Ishikawa (cell line): ENCODE results near the gene DCAKD.

Source experiments
- CEBPB ChIP-seq: IDR thresholded peaks from 2 replicates; pipeline ENCODE4 v1.6.1; 2012
- CREB1 ChIP-seq: IDR thresholded peaks from 2 replicates; pipeline ENCODE4 v1.6.1; 2012; ENCODE audit warnings: low read depth
- EGR1 ChIP-seq: IDR thresholded peaks from 2 replicates; pipeline ENCODE4 v1.6.1; 2012
- EP300 ChIP-seq: IDR thresholded peaks from 2 replicates; pipeline ENCODE4 v1.6.1; 2012; ENCODE audit warnings: borderline replicate concordance
- FOXM1 ChIP-seq: IDR thresholded peaks from 2 replicates; pipeline ENCODE4 v1.6.1; 2012; ENCODE audit warnings: low read depth, borderline replicate concordance
- MAX ChIP-seq: IDR thresholded peaks from 2 replicates; pipeline ENCODE4 v1.6.1; 2012
- NFIC ChIP-seq: IDR thresholded peaks from 2 replicates; pipeline ENCODE4 v1.6.1; 2012
- RAD21 ChIP-seq: IDR thresholded peaks from 2 replicates; pipeline ENCODE4 v1.6.1; 2012; ENCODE audit warnings: low read depth
- TAF1 ChIP-seq: IDR thresholded peaks from 2 replicates; pipeline ENCODE4 v1.6.1; 2012; ENCODE audit warnings: low read depth, mild to moderate bottlenecking
- TCF12 ChIP-seq: IDR thresholded peaks from 2 replicates; pipeline ENCODE4 v1.6.1; 2012; ENCODE audit warnings: low read depth
- TEAD4 ChIP-seq: IDR thresholded peaks from 2 replicates; pipeline ENCODE4 v1.6.1; 2012
- YY1 ChIP-seq: IDR thresholded peaks from 2 replicates; pipeline ENCODE4 v1.6.1; 2012; ENCODE audit warnings: low read depth
- ZBTB7A ChIP-seq: IDR thresholded peaks from 2 replicates; pipeline ENCODE4 v1.6.1; 2012; ENCODE audit warnings: low read depth
- TF ChIP-seq, protein P1 (sequence below): IDR thresholded peaks from 2 replicates; pipeline ENCODE4 v1.6.1; 2012; ENCODE audit warnings: low read depth, mild to moderate bottlenecking
- TF ChIP-seq, protein P2 (sequence below): IDR thresholded peaks from 2 replicates; pipeline ENCODE4 v1.6.1; 2012

The DCAKD gene

GRCh38 chr17:44998646-44999045 is 52.8 kb downstream of the DCAKD start:
- TF ChIP-seq EP300 (no peak), TEAD4 (no peak), FOXM1 (no peak), CREB1 (no peak), TAF1 (no peak), NFIC (no peak), TCF12 (no peak), MAX (no peak)
- TF ChIP-seq, protein P1, sequence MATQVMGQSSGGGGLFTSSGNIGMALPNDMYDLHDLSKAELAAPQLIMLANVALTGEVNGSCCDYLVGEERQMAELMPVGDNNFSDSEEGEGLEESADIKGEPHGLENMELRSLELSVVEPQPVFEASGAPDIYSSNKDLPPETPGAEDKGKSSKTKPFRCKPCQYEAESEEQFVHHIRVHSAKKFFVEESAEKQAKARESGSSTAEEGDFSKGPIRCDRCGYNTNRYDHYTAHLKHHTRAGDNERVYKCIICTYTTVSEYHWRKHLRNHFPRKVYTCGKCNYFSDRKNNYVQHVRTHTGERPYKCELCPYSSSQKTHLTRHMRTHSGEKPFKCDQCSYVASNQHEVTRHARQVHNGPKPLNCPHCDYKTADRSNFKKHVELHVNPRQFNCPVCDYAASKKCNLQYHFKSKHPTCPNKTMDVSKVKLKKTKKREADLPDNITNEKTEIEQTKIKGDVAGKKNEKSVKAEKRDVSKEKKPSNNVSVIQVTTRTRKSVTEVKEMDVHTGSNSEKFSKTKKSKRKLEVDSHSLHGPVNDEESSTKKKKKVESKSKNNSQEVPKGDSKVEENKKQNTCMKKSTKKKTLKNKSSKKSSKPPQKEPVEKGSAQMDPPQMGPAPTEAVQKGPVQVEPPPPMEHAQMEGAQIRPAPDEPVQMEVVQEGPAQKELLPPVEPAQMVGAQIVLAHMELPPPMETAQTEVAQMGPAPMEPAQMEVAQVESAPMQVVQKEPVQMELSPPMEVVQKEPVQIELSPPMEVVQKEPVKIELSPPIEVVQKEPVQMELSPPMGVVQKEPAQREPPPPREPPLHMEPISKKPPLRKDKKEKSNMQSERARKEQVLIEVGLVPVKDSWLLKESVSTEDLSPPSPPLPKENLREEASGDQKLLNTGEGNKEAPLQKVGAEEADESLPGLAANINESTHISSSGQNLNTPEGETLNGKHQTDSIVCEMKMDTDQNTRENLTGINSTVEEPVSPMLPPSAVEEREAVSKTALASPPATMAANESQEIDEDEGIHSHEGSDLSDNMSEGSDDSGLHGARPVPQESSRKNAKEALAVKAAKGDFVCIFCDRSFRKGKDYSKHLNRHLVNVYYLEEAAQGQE = no peak
- TF ChIP-seq, protein P2, sequence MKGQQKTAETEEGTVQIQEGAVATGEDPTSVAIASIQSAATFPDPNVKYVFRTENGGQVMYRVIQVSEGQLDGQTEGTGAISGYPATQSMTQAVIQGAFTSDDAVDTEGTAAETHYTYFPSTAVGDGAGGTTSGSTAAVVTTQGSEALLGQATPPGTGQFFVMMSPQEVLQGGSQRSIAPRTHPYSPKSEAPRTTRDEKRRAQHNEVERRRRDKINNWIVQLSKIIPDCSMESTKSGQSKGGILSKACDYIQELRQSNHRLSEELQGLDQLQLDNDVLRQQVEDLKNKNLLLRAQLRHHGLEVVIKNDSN = no peak

DNA sequence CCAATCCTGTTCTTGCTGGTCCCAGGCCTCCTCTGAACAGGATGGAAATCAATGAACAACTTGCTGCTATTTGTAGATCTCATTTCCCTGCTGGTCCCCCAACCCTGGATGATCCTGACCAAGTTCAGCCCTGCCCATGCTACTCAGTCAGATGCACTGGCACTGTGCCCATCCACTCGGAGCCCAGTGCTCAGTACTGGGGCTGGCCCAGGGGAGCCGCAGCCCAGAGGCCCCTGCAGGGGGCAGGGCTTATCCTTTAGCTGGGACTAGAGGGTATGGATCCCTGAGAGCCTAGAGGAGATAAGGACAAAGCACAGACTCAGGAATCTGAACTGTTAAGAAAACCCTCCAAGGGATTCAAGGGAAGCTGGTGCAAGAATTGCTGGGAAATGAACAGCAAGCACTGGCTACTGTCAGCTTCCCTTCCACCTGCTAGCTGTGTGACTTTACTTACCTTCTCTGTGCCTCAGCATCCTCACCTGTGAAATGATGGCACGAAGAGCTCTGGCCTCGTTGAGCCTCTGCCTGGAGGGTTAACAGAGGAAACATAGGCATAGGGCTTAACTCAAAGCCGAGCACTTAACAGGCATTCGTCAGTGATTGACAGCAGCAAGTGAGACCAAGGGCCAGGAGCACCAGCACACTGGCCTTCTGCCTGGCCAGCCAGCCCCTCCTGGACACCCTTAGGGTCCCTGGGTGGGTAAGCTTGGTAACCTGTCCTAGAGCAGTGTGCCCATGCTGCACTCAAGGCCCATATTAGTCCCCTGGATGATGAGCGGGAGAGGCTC is 53.5 kb downstream of the DCAKD start:
- TF ChIP-seq RAD21 = no peak
- TF ChIP-seq NFIC = peak; percentile 8; the same call in 1 of the 2 replicates

- TF ChIP-seq ZBTB7A = no peak
- TF ChIP-seq TAF1 = no peak
- TF ChIP-seq EGR1 = no peak
- no peak for TF ChIP-seq EP300
- TF ChIP-seq, protein P1 = no peak
- TF ChIP-seq TEAD4 = no peak
- TF ChIP-seq YY1 = no peak
- no peak for TF ChIP-seq RAD21
- no peak for TF ChIP-seq TCF12
Observed at GRCh38 chr17:44996304-44996703, 55.1 kb downstream of the DCAKD start.

DNA sequence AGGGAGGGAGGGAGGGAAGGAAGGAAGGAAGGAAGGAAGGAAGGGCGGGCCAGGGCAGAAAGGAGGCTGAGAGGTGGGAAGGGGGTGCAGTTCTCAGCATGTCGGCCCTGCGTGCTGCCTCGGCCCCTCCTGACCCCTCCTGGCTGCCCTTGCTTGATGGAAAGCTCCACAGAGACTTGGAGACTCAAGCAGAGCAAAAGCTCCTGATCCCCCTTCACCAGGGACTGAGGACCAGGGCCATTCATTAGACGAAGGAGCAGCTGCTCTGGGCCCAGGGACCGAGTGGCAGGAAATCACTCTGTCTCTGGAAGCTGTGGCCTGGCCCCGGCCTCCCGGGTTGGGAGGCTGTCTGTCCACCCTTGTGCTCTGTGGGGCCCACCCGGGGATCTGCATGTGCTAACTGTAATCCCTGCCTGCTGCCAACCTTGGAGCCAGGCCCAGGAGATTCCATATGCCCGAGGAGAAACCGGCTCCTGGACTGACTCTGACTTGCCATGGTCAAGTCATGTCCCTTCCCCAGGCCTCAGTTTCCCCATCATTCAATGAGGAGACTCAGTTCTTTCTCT is 55.9 kb downstream of the DCAKD start:
- no peak for TF ChIP-seq MAX
- no peak for TF ChIP-seq TAF1
- TF ChIP-seq TCF12 = no peak

GRCh38 chr17:44992242-44992939 is 59.0 kb downstream of the DCAKD start:
- TF ChIP-seq CEBPB (no peak), MAX (no peak), EP300 (no peak), RAD21 (no peak), TEAD4 (no peak), EGR1 (no peak), ZBTB7A (no peak), FOXM1 (no peak), YY1 (no peak), CREB1 (no peak), NFIC (no peak), TAF1 (no peak), TCF12 (no peak)
- TF ChIP-seq, protein P1 = no peak
- TF ChIP-seq, protein P2 = no peak
